K562 (cell line): Measurements from ENCODE around the gene DPP10. TPM values are rescaled to one million over a fixed set of nuclear protein-coding genes. Genes with fewer than 3 reads are reported as not detected.

Experiments used
- ATAC-seq: fragments of 200-7000 bp; cut with Tn5 transposase; 3 replicates; pipeline ENCODE4 v1.9.1; 2020; ENCODE audit warnings: moderate library complexity
- BruUV-seq: library from RNA; stranded (reverse); fragments of 400-500 nt; replicated peaks from 2 replicates; lab custom pipeline; 2021; lab: Mats Ljungman, UMichigan
- CTCF ChIA-PET: fragments of 300-600 bp; formaldehyde crosslinking; extraction: SDS; loops from one replicate; lab custom pipeline; 2021; ENCODE audit warnings: low intra/inter-chr PET ratio; lab: Yijun Ruan, JAX
- POLR2A ChIA-PET: fragments of 300-600, 350-650 bp; sonication (Branson Sonifier 250); formaldehyde crosslinking; extraction: SDS; loops from one replicate; lab custom pipeline; 2021; ENCODE audit warnings: antibody characterized with exemption, inconsistent platforms; lab: Yijun Ruan, JAX
- DNase-seq, 4 experiments: peaks; one replicate each; pipeline versions ENCODE4 v3.0.0 to v3.0.0-alpha.2; 2011 to 2018; ENCODE audit warnings: low spot score in 3 of 4, mixed read lengths in 3 of 4; ENCODE audit errors: extremely low read depth in 1 of 4
- FAIRE-seq: peaks from 2 replicates; lab custom pipeline; 2011; peaks lifted over from hg19 to GRCh38; lab: Jason Lieb, UNC
- H2AFZ ChIP-seq: 2 replicates; pipeline ENCODE4 v1.6.0; 2011; ENCODE audit warnings: low read depth, low read length, control low read depth, inconsistent platforms
- H3K27ac ChIP-seq: fragments of 200-600 bp; 3 replicates; pipeline ENCODE4 v1.8.0; 2011; ENCODE audit warnings: low read depth, mild to moderate bottlenecking, control low read depth, inconsistent platforms, low read length, moderate library complexity, mixed read lengths; ENCODE audit errors: extremely low read depth
- H3K27me3 ChIP-seq, 2 experiments: fragments of 300-600 bp in 1 of 2; 2 replicates in 1 of 2; 3 replicates in 1 of 2; pipeline versions ENCODE4 v1.6.0 to v1.8.0; 2011; ENCODE audit warnings: inconsistent platforms in 2 of 2, low read length in 2 of 2, mild to moderate bottlenecking in 1 of 2, mixed read lengths in 1 of 2, moderate library complexity in 1 of 2; ENCODE audit not compliant: control insufficient read depth in 2 of 2, insufficient read depth in 2 of 2
- H3K36me3 ChIP-seq: fragments of 300-600 bp; 3 replicates; pipeline ENCODE4 v1.8.0; 2011; ENCODE audit warnings: mild to moderate bottlenecking, low read length, inconsistent platforms; ENCODE audit not compliant: control insufficient read depth, insufficient read depth
- H3K4me1 ChIP-seq, 2 experiments: fragments of 200-600 bp in 1 of 2; replicated peaks in 1 of 2; 2 replicates in 1 of 2; 3 replicates in 1 of 2; pipeline versions ENCODE4 v1.5.1 to v1.8.0; 2011; ENCODE audit warnings: inconsistent platforms in 2 of 2, low read length in 2 of 2, mild to moderate bottlenecking in 1 of 2, mixed read lengths in 1 of 2, moderate library complexity in 1 of 2; ENCODE audit not compliant: control insufficient read depth in 2 of 2, insufficient read depth in 2 of 2
- H3K4me2 ChIP-seq: 2 replicates; pipeline ENCODE4 v1.6.1; 2011; ENCODE audit warnings: low read length, control low read depth, inconsistent platforms, mixed read lengths; ENCODE audit not compliant: insufficient read depth
- H3K4me3 ChIP-seq: fragments of 200-600 bp; sonication (generic), shearing (Covaris generic); 2 replicates; pipeline ENCODE4 v1.5.1; 2016; ENCODE audit warnings: control low read depth, inconsistent platforms
- H3K79me2 ChIP-seq: fragments of 200-600 bp; 3 replicates; pipeline ENCODE4 v1.8.0; 2011; ENCODE audit warnings: low read length, inconsistent platforms; ENCODE audit not compliant: control insufficient read depth, insufficient read depth
- H3K9ac ChIP-seq, 2 experiments: 2 replicates each; pipeline versions ENCODE4 v1.6.0 to v1.6.1; 2011; ENCODE audit warnings: low read depth in 2 of 2, low read length in 2 of 2, control low read depth in 1 of 2, inconsistent platforms in 1 of 2, mild to moderate bottlenecking in 1 of 2, mixed read lengths in 1 of 2; ENCODE audit not compliant: insufficient read depth in 1 of 2
- H3K9me1 ChIP-seq: one replicate; pipeline ENCODE4 v1.6.0; 2011; ENCODE audit warnings: inconsistent platforms, mild to moderate bottlenecking, low read length, moderate library complexity; ENCODE audit not compliant: control insufficient read depth, insufficient read depth
- H3K9me3 ChIP-seq: replicated peaks from 2 replicates; pipeline ENCODE4 v1.5.1; 2011; ENCODE audit warnings: low read depth, low read length, inconsistent platforms; ENCODE audit not compliant: control insufficient read depth, insufficient read depth
- H4K20me1 ChIP-seq: replicated peaks from 2 replicates; pipeline ENCODE4 v1.6.1; 2011; ENCODE audit warnings: low read length, inconsistent platforms, mixed read lengths; ENCODE audit not compliant: control insufficient read depth, insufficient read depth
- BCLAF1 ChIP-seq, 2 experiments: fragments of 450-650 bp in 1 of 2; IDR thresholded peaks; 2 replicates each; pipeline ENCODE4 v1.6.1; 2011 to 2017; ENCODE audit warnings: low read depth in 2 of 2, antibody characterized with exemption in 1 of 2, borderline replicate concordance in 1 of 2, low read length in 1 of 2, mild to moderate bottlenecking in 1 of 2, mixed read lengths in 1 of 2; ENCODE audit not compliant: control insufficient read depth in 1 of 2
- HDGF ChIP-seq: fragments of 450-650 bp; IDR thresholded peaks from 2 replicates; pipeline ENCODE4 v1.6.1; 2016
- HLTF ChIP-seq: fragments of 450-650 bp; IDR thresholded peaks from 2 replicates; pipeline ENCODE4 v1.6.1; 2016
- KHSRP ChIP-seq: fragments of 450-650 bp; IDR thresholded peaks from 2 replicates; pipeline ENCODE4 v1.6.1; 2017
- MTA3 ChIP-seq: fragments of 450-650 bp; formaldehyde crosslinking; IDR thresholded peaks from 2 replicates; pipeline ENCODE4 v1.6.1; 2017; ENCODE audit warnings: mild to moderate bottlenecking, borderline replicate concordance
- PCBP1 ChIP-seq: fragments of 200-400 bp; formaldehyde crosslinking; IDR thresholded peaks from 2 replicates; pipeline ENCODE4 v1.6.1; 2018; ENCODE audit warnings: mild to moderate bottlenecking, low read depth, low read length; ENCODE audit not compliant: poor library complexity, severe bottlenecking
- SAFB ChIP-seq: fragments of 200-400 bp; formaldehyde crosslinking; IDR thresholded peaks from 2 replicates; pipeline ENCODE4 v1.6.1; 2017; ENCODE audit warnings: low read depth, low read length, borderline replicate concordance
- SETDB1 ChIP-seq: IDR thresholded peaks from one replicate; pipeline ENCODE4 v1.6.1; 2012; ENCODE audit warnings: low read length, control low read depth, inconsistent platforms
- SREBF1 ChIP-seq: fragments of 150-350 bp; IDR thresholded peaks from 2 replicates; pipeline ENCODE4 v1.6.1; 2014; ENCODE audit warnings: antibody characterized with exemption, low read depth, low read length, borderline replicate concordance
- TBL1XR1 ChIP-seq, 2 experiments: IDR thresholded peaks; 2 replicates each; pipeline ENCODE4 v1.6.1; 2012; ENCODE audit warnings: improper control_type of control experiment in 2 of 2, low read length in 2 of 2, mild to moderate bottlenecking in 1 of 2
- TGIF2 ChIP-seq: sonication (generic); formaldehyde crosslinking; IDR thresholded peaks from 2 replicates; pipeline ENCODE4 v1.8.1; 2022; ENCODE audit warnings: mild to moderate bottlenecking, missing genetic modification reagents, moderate library complexity
- THRAP3 ChIP-seq: fragments of 450-650 bp; IDR thresholded peaks from 2 replicates; pipeline ENCODE4 v1.6.1; 2016; ENCODE audit warnings: mild to moderate bottlenecking, inconsistent platforms, borderline replicate concordance
- TOE1 ChIP-seq, 2 experiments: fragments of 450-650 bp in 1 of 2; sonication (generic) in 1 of 2; formaldehyde crosslinking in 1 of 2; IDR thresholded peaks; 2 replicates each; pipeline versions ENCODE4 v1.7.1 to v1.8.0; 2016 to 2022; ENCODE audit warnings: borderline replicate concordance in 2 of 2, mild to moderate bottlenecking in 2 of 2, antibody characterized with exemption in 1 of 2, inconsistent platforms in 1 of 2, low read depth in 1 of 2, missing genetic modification reagents in 1 of 2, moderate library complexity in 1 of 2
- XRCC4 ChIP-seq: IDR thresholded peaks from one replicate; pipeline ENCODE4 v1.6.1; 2011; ENCODE audit not compliant: insufficient read depth, insufficient read length; ENCODE audit errors: extremely low read depth
- ZNF232 ChIP-seq: sonication (generic); formaldehyde crosslinking; IDR thresholded peaks from 2 replicates; pipeline ENCODE4 v1.8.0; 2022; ENCODE audit warnings: mild to moderate bottlenecking, missing genetic modification reagents
- ZNF239 ChIP-seq: fragments of 250-450 bp; sonication (Bioruptor Pico); IDR thresholded peaks from 2 replicates; pipeline ENCODE4 v1.4.0; 2020; ENCODE audit warnings: mild to moderate bottlenecking
- ZNF431 ChIP-seq: sonication (generic); formaldehyde crosslinking; IDR thresholded peaks from 2 replicates; pipeline ENCODE4 v1.8.0; 2022; ENCODE audit warnings: mild to moderate bottlenecking, missing genetic modification reagents
- WGBS: fragments of 100-300 bp; shearing (Covaris generic); methylation state at CpG from one replicate; pipeline ENCODE4 v1.1.6; 2016; ENCODE audit warnings: low coverage, mixed read lengths; ENCODE audit not compliant: insufficient coverage; ENCODE audit errors: missing lambda C conversion rate; 5-methylcytosine and 5-hydroxymethylcytosine counted together
- in situ Hi-C: fragments of 300-500 bp; cut with MboI; formaldehyde crosslinking; loops from 4 replicates; pipeline ENCODE4 v1.15.0; 2018; ENCODE audit warnings: inconsistent platforms, mixed read lengths
- intact Hi-C: fragments of 100-400 bp; cut with micrococcal nuclease; formaldehyde crosslinking; loops from 2 replicates; pipeline ENCODE4 v1.14.2; 2022
- polyA plus RNA-seq, 8 experiments: library from polyadenylated mRNA; depleted of rRNA in 4 of 8; stranded (reverse) in 5 of 8; unstranded in 3 of 8; fragments of >200 nt; fragmentation: Nextera tagmentation in 2 of 8; fragmentation: Illumina TruSeq in 1 of 8; extraction: Ambion mirVana in 2 of 8; extraction: Trizol in 1 of 8; gene quantifications; 2 replicates each; pipeline versions ENCODE4 v1.2.1 to v1.2.3, GENCODE V29; 2011 to 2014; ENCODE audit warnings: inconsistent platforms in 1 of 8, missing spikeins in 1 of 8
- total RNA-seq, 7 experiments: library from RNA; depleted of rRNA in 6 of 7; stranded (reverse); fragments of >200 nt in 6 of 7; fragmentation: Illumina TruSeq in 2 of 7; extraction: Trizol in 2 of 7; gene quantifications; 2 replicates each; pipeline versions ENCODE4 v1.2.1 to v1.2.3, GENCODE V29; 2011 to 2021; ENCODE audit warnings: low replicate concordance in 1 of 7

Gene DPP10
- total and polyA plus RNA-seq, 9 of the 15 experiments (the other 6 are each of a cell fraction or from before 2014, with no cell fraction given): not detected

GRCh38 chr2:114784890-114785583 is 342.6 kb downstream of the DPP10 start:
- in situ Hi-C loops (no loop called here), intact Hi-C loops (no loop called here)
- FAIRE-seq (no peak), DNase-seq (no peak), ATAC-seq (no peak)
- no peak overlapping the region for H3K9ac ChIP-seq
- no peak overlapping the region for H2AFZ ChIP-seq
- BruUV-seq: no TSS peak
- no peaks in the 10 kb centered on the region for H3K9me1 ChIP-seq
- ChIA-PET POLR2A (no interaction called here), CTCF (no interaction called here)
- no peaks in the 10 kb centered on the region for H3K79me2 ChIP-seq
- H3K27me3 ChIP-seq: no peaks in the 10 kb centered on the region
- H3K4me1 ChIP-seq: no peaks in the 10 kb centered on the region
- H3K4me3 ChIP-seq: no peak overlapping the region
- H3K36me3 ChIP-seq: no peaks in the 10 kb centered on the region
- no peaks in the 10 kb centered on the region for H4K20me1 ChIP-seq
- no peak overlapping the region for H3K27ac ChIP-seq
- no peak overlapping the region for H3K4me2 ChIP-seq
- 2% methylated on average over 6 of the region's 6 CpGs for WGBS
- no peaks in the 10 kb centered on the region for H3K9me3 ChIP-seq
- TF ChIP-seq XRCC4: no peak
- no peak for TF ChIP-seq MTA3
- TF ChIP-seq ZNF232 (CRISPR knock-in tag): no peak
- no peak for TF ChIP-seq TBL1XR1 (IDR thresholded peaks at IDR 0.05; ENCODE audit: low read length in 2 of 2)
- no peak for TF ChIP-seq KHSRP
- TF ChIP-seq PCBP1: no peak
- TF ChIP-seq TOE1 (IDR thresholded peaks at IDR 0.05; ENCODE audit: borderline replicate concordance): no peak
- TF ChIP-seq TOE1 (CRISPR knock-in tag; IDR thresholded peaks at IDR 0.05; ENCODE audit: borderline replicate concordance, low read depth): no peak
- TF ChIP-seq ZNF431 (CRISPR knock-in tag): no peak
- no peak for TF ChIP-seq BCLAF1 (IDR thresholded peaks at IDR 0.05; ENCODE audit: borderline replicate concordance in 1 of 2, control insufficient read depth in 1 of 2, low read depth in 2 of 2, low read length in 1 of 2)
- TF ChIP-seq SETDB1: no peak
- TF ChIP-seq HLTF: no peak
- TF ChIP-seq SREBF1: no peak
- no peak for TF ChIP-seq TGIF2 (CRISPR knock-in tag)
- TF ChIP-seq HDGF: no peak
- no peak for TF ChIP-seq THRAP3
- no peak for TF ChIP-seq ZNF239
- TF ChIP-seq SAFB: no peak
